ENCODE data around the gene HNRNPA2B1. TPM values are rescaled to one million over a fixed set of nuclear protein-coding genes. Genes with fewer than 3 reads are reported as not detected.
A peak's percentile ranks its signal among the peaks of the same experiment; 100 is the strongest.

The HNRNPA2B1 gene
- total RNA-seq, 3 donors from 2014 or later (not counting 1 experiment from before 2014, with no cell fraction given) = 473 to 627 (median 585) TPM

DNA sequence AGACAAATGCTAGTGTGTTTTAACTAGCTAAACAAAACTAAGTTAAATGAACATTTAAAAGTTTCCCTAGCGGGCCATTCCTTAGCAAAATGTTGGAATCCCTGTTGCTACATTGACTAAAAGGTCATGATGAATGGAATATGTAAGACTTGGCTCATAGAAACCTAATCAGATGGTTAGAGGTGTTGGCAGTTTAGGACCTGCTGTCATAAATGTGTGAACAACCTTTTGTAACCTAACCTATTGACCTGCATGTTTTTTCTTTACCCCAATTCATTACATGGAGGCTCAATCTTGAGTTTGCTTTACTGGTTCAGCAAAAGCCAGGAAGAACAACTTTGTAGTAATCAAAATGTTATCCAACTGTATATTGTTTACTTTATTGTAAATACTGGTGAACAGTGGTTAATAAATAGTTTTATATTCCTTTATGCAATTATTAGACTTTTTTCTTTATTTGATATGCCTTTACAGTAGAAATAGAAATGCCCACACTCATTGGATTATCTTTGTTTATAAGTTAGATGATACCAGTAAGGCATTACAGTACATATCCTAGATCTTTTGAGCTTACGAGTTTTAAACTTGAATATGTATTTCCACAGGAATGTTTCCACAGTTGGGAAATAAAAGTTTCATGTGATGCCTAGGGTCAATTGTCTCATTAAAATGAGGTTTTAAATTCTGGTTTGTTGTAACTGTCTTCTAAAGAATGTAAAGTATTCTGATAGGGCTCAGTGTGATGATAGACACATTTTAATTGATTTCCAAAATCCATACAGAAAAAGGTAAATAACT is 12.6 kb upstream of the HNRNPA2B1 start:
- TF ChIP-seq CTCF (IDR thresholded peaks at IDR 0.05) = no peak
- Histone ChIP-seq H3K27ac (ENCODE audit: low read length) (no peak overlapping the region), H3K4me1 (ENCODE audit: control insufficient read depth, insufficient read depth, low read length) (no peaks in the 10 kb centered on the region), H3K4me3 (ENCODE audit: low read length) (no peak overlapping the region), H3K9me3 (ENCODE audit: control insufficient read depth, insufficient read depth, low read length) (no peaks in the 10 kb centered on the region), H3K36me3 (ENCODE audit: control insufficient read depth, insufficient read depth, low read length) (peaks cover 43% of the 10 kb centered on the region), H3K27me3 (ENCODE audit: control insufficient read depth, insufficient read depth, low read length) (no peaks in the 10 kb centered on the region)
- Mint-ChIP-seq H3K9me3 (no peaks in the 10 kb centered on the region), H3K4me1 (peaks cover 5 to 14% of the 10 kb centered on the region in 2 donors), H3K27me3 (ENCODE audit: low read depth in 2 of 2) (no peaks in the 10 kb centered on the region), H3K27ac (no peak overlapping the region), H3K36me3 (no peaks in the 10 kb centered on the region), H3K4me3 (no peak overlapping the region)
- intact Hi-C loops (cut with micrococcal nuclease) = no loop called here
- 100% methylated on average over 2 of the region's 2 CpGs for WGBS (ENCODE audit: insufficient coverage)
- no peak for ATAC-seq
- no peak for DNase-seq

DNA sequence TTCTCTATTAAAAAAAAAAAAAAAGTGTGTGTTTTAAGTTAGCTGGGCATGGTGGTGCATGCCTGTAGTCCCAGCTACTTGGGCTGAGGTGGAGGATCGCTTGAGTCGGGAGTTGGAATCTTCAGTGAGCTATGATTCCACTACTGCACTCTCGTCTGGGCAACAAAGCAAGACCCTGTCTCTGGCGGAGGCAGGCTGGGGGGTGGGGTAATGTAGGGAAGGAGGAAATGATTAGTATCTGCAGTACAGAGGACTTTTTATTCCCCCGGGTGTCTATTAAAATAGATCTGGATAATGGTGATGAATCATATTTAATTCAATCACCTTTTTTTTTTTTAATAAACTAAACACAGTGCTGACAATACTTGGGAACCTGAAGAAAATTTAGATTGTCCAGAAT is 7.5 kb upstream of the HNRNPA2B1 start:
- intact Hi-C loops (cut with micrococcal nuclease) = no loop called here
- H3K4me3 Mint-ChIP-seq = no peak overlapping the region
- H3K36me3 ChIP-seq (ENCODE audit: control insufficient read depth, insufficient read depth, low read length) = peaks cover 58% of the 10 kb centered on the region
- no peaks in the 10 kb centered on the region for H3K27me3 Mint-ChIP-seq (ENCODE audit: low read depth in 2 of 2)
- ATAC-seq (no peak), DNase-seq (no peak)
- H3K9me3 ChIP-seq (ENCODE audit: control insufficient read depth, insufficient read depth, low read length) = no peaks in the 10 kb centered on the region
- H3K4me1 Mint-ChIP-seq = peaks cover 35 to 44% of the 10 kb centered on the region in 2 donors
- H3K27ac ChIP-seq (ENCODE audit: low read length) = no peak overlapping the region
- peaks cover 9% of the 10 kb centered on the region for H3K4me1 ChIP-seq (ENCODE audit: control insufficient read depth, insufficient read depth, low read length)
- peak overlapping the region in 1 of 2 donors; percentile 45 for H3K27ac Mint-ChIP-seq
- WGBS (ENCODE audit: insufficient coverage) = 86% methylated on average over 4 of the region's 5 CpGs
- no peak for TF ChIP-seq CTCF (IDR thresholded peaks at IDR 0.05)
- no peaks in the 10 kb centered on the region for H3K27me3 ChIP-seq (ENCODE audit: control insufficient read depth, insufficient read depth, low read length)
- H3K36me3 Mint-ChIP-seq = peaks cover 15% of the 10 kb centered on the region
- H3K4me3 ChIP-seq (ENCODE audit: low read length) = no peak overlapping the region
- no peaks in the 10 kb centered on the region for H3K9me3 Mint-ChIP-seq

DNA sequence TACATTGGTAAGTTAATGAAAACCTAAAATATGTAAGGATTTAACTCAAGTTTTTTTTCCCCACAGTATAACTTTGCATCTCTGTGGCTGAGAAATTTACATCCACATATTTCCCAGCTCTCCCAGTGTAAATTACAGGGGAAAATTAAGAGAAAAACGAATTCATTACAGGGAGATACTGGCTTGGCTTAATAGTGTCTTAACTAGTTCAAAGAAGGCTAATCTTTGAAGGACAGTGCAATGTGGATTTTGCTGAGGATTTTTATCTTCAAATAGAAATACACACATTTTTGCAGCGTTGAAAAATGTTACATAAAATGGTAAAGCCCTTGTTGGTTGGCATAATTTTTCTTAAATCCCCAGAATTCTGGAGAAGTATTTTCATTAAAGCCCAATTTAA is 2.5 kb upstream of the HNRNPA2B1 start:
- no peak for DNase-seq
- Histone ChIP-seq H3K27me3 (ENCODE audit: control insufficient read depth, insufficient read depth, low read length) (no peaks in the 10 kb centered on the region), H3K36me3 (ENCODE audit: control insufficient read depth, insufficient read depth, low read length) (peaks cover 26% of the 10 kb centered on the region), H3K27ac (ENCODE audit: low read length) (peak overlapping the region; percentile 59), H3K4me3 (ENCODE audit: low read length) (peak overlapping the region; percentile 87), H3K9me3 (ENCODE audit: control insufficient read depth, insufficient read depth, low read length) (no peaks in the 10 kb centered on the region), H3K4me1 (ENCODE audit: control insufficient read depth, insufficient read depth, low read length) (peaks cover 9% of the 10 kb centered on the region)
- ATAC-seq = no peak
- Mint-ChIP-seq H3K36me3 (peaks cover 42% of the 10 kb centered on the region), H3K4me1 (peaks cover 68 to 70% of the 10 kb centered on the region in 2 donors), H3K27me3 (ENCODE audit: low read depth in 2 of 2) (peaks cover 2 to 5% of the 10 kb centered on the region in 2 donors), H3K9me3 (no peaks in the 10 kb centered on the region), H3K4me3 (peak overlapping the region; percentile 93), H3K27ac (peak overlapping the region; percentile 86 to 92)
- TF ChIP-seq CTCF (IDR thresholded peaks at IDR 0.05) = no peak
- intact Hi-C loops (cut with micrococcal nuclease) = loop anchor here (5.0 kb wide), 2 partner anchors 74 to 164 kb away; no protein-coding TSS in a partner anchor
- WGBS (ENCODE audit: insufficient coverage) = no CpG with 5 or more reads among the region's 2 CpGs
